Measurements from ENCODE around the gene ADAMTSL1. TPM values are rescaled to one million over a fixed set of nuclear protein-coding genes. Genes with fewer than 3 reads are reported as not detected.

Gene ADAMTSL1
- total and polyA plus RNA-seq, 2 experiments from 2014 or later = 2.3 to 5.0 TPM

DNA sequence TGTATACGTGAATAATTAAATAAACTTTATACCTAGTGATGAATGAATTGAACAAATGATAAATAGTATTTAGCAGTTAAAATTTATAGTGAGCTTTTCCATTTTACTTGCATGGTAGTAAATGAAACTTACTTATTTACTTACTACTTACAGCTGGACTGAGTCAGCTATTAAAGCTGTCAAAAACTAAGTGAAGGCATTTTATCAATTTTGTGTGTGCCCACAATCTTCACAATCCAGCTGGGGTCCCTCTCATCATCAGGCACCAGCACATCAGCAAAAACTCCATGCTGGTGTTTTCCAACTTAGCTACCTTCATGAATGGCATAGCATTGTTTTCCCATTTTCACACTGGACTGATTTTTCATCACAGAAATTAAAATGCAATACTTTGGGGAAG, 478.0 kb downstream of the ADAMTSL1 start:
- ATAC-seq (no peak), DNase-seq (ENCODE audit: low spot score) (no peak)
- H3K4me1 Mint-ChIP-seq = no peaks in the 10 kb centered on the region
- Histone ChIP-seq H3K4me3 (no peak overlapping the region), H3K36me3 (ENCODE audit: insufficient read depth) (no peaks in the 10 kb centered on the region), H3K79me2 (replicated peaks; ENCODE audit: insufficient read depth) (no peaks in the 10 kb centered on the region), H3K4me2 (no peak overlapping the region), H4K20me1 (replicated peaks; ENCODE audit: insufficient read depth) (no peaks in the 10 kb centered on the region), H3K4me1 (ENCODE audit: insufficient read depth) (no peaks in the 10 kb centered on the region), H3K27me3 (ENCODE audit: insufficient read depth) (no peaks in the 10 kb centered on the region), H3K9me2 (ENCODE audit: insufficient read depth) (peaks cover 5% of the 10 kb centered on the region; the same call in 1 of the 2 replicates), H3F3A (replicated peaks; ENCODE audit: low read depth) (no peaks in the 10 kb centered on the region), H2AFZ (no peak overlapping the region), H3K27ac (ENCODE audit: low read depth) (no peak overlapping the region)
- H3K36me3 Mint-ChIP-seq (ENCODE audit: low read depth) = no peaks in the 10 kb centered on the region
- H3K27ac Mint-ChIP-seq = no peak overlapping the region
- no peaks in the 10 kb centered on the region for H3K27me3 Mint-ChIP-seq (ENCODE audit: insufficient read depth, low read depth, poor library complexity)
- H3K9me3 Mint-ChIP-seq = no peaks in the 10 kb centered on the region
- no peak overlapping the region for H3K4me3 Mint-ChIP-seq
- TF ChIP-seq REST (IDR thresholded peaks at IDR 0.05; ENCODE audit: unreplicated experiment) (no peak), ZNF114 (CRISPR knock-in tag; IDR thresholded peaks at IDR 0.05) (no peak), EZH2phosphoT487 (IDR thresholded peaks at IDR 0.05; ENCODE audit: unreplicated experiment) (no peak), CREB1 (CRISPR knock-in tag; IDR thresholded peaks at IDR 0.05; ENCODE audit: low read depth) (no peak), JUNB (IDR thresholded peaks at IDR 0.05; ENCODE audit: unreplicated experiment) (no peak), POLR2AphosphoS5 (IDR thresholded peaks at IDR 0.05; ENCODE audit: low read depth) (no peak), STAT1 (IDR thresholded peaks at IDR 0.05; ENCODE audit: unreplicated experiment) (no peak), NANOG (IDR thresholded peaks at IDR 0.05; ENCODE audit: borderline replicate concordance) (no peak), EZH2 (IDR thresholded peaks at IDR 0.05; ENCODE audit: low read depth, unreplicated experiment) (no peak), CTCF (conservative IDR thresholded peaks at IDR 0.05; ENCODE audit: low read depth in 2 of 2) (no peak)
- TF ChIP-seq, protein P1, sequence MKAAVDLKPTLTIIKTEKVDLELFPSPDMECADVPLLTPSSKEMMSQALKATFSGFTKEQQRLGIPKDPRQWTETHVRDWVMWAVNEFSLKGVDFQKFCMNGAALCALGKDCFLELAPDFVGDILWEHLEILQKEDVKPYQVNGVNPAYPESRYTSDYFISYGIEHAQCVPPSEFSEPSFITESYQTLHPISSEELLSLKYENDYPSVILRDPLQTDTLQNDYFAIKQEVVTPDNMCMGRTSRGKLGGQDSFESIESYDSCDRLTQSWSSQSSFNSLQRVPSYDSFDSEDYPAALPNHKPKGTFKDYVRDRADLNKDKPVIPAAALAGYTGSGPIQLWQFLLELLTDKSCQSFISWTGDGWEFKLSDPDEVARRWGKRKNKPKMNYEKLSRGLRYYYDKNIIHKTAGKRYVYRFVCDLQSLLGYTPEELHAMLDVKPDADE (IDR thresholded peaks at IDR 0.05) = no peak
- TF ChIP-seq, protein P2, sequence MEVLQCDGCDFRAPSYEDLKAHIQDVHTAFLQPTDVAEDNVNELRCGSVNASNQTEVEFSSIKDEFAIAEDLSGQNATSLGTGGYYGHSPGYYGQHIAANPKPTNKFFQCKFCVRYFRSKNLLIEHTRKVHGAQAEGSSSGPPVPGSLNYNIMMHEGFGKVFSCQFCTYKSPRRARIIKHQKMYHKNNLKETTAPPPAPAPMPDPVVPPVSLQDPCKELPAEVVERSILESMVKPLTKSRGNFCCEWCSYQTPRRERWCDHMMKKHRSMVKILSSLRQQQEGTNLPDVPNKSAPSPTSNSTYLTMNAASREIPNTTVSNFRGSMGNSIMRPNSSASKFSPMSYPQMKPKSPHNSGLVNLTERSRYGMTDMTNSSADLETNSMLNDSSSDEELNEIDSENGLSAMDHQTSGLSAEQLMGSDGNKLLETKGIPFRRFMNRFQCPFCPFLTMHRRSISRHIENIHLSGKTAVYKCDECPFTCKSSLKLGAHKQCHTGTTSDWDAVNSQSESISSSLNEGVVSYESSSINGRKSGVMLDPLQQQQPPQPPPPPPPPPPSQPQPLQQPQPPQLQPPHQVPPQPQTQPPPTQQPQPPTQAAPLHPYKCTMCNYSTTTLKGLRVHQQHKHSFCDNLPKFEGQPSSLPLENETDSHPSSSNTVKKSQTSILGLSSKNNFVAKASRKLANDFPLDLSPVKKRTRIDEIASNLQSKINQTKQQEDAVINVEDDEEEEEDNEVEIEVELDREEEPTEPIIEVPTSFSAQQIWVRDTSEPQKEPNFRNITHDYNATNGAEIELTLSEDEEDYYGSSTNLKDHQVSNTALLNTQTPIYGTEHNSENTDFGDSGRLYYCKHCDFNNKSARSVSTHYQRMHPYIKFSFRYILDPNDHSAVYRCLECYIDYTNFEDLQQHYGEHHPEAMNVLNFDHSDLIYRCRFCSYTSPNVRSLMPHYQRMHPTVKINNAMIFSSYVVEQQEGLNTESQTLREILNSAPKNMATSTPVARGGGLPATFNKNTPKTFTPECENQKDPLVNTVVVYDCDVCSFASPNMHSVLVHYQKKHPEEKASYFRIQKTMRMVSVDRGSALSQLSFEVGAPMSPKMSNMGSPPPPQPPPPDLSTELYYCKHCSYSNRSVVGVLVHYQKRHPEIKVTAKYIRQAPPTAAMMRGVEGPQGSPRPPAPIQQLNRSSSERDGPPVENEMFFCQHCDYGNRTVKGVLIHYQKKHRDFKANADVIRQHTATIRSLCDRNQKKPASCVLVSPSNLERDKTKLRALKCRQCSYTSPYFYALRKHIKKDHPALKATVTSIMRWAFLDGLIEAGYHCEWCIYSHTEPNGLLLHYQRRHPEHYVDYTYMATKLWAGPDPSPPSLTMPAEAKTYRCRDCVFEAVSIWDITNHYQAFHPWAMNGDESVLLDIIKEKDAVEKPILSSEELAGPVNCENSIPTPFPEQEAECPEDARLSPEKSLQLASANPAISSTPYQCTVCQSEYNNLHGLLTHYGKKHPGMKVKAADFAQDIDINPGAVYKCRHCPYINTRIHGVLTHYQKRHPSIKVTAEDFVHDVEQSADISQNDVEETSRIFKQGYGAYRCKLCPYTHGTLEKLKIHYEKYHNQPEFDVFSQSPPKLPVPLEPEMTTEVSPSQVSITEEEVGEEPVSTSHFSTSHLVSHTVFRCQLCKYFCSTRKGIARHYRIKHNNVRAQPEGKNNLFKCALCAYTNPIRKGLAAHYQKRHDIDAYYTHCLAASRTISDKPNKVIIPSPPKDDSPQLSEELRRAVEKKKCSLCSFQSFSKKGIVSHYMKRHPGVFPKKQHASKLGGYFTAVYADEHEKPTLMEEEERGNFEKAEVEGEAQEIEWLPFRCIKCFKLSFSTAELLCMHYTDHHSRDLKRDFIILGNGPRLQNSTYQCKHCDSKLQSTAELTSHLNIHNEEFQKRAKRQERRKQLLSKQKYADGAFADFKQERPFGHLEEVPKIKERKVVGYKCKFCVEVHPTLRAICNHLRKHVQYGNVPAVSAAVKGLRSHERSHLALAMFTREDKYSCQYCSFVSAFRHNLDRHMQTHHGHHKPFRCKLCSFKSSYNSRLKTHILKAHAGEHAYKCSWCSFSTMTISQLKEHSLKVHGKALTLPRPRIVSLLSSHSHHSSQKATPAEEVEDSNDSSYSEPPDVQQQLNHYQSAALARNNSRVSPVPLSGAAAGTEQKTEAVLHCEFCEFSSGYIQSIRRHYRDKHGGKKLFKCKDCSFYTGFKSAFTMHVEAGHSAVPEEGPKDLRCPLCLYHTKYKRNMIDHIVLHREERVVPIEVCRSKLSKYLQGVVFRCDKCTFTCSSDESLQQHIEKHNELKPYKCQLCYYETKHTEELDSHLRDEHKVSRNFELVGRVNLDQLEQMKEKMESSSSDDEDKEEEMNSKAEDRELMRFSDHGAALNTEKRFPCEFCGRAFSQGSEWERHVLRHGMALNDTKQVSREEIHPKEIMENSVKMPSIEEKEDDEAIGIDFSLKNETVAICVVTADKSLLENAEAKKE (CRISPR knock-in tag; IDR thresholded peaks at IDR 0.05) = no peak
